HEK293 (cell line): ENCODE results near the gene GOLT1B.

Source experiments
- CTCF ChIA-PET: fragments of 350-600 bp; formaldehyde crosslinking; extraction: SDS; loops from one replicate; lab custom pipeline; 2021; ENCODE audit warnings: antibody characterized with exemption; lab: Yijun Ruan, JAX
- POLR2A ChIA-PET: fragments of 300-600 bp; formaldehyde crosslinking; extraction: SDS; loops from one replicate; lab custom pipeline; 2020; ENCODE audit warnings: antibody characterized with exemption, inconsistent platforms; lab: Yijun Ruan, JAX
- H3K27ac ChIP-seq: fragments of 200-500 bp; sonication (Bioruptor generic); 2 replicates; pipeline ENCODE4 v1.5.1; 2014; ENCODE audit warnings: low read depth, low read length, control low read depth, inconsistent platforms; ENCODE audit errors: extremely low read depth
- H3K36me3 ChIP-seq, 2 experiments: fragments of 200-500 bp in 1 of 2; sonication (Bioruptor generic) in 1 of 2; 1 replicate in 1 of 2; 2 replicates in 1 of 2; pipeline ENCODE4 v1.5.1; 2014 to 2017; ENCODE audit warnings: inconsistent platforms in 2 of 2, low read length in 2 of 2; ENCODE audit not compliant: control insufficient read depth in 2 of 2, insufficient read depth in 1 of 2
- H3K4me1 ChIP-seq: fragments of 200-500 bp; sonication (Bioruptor generic); 2 replicates; pipeline ENCODE4 v1.5.1; 2014; ENCODE audit warnings: mild to moderate bottlenecking, low read length, inconsistent platforms; ENCODE audit not compliant: control insufficient read depth, insufficient read depth
- H3K4me3 ChIP-seq: 2 replicates; pipeline ENCODE4 v1.5.1; 2011; ENCODE audit warnings: low read depth, mild to moderate bottlenecking, control low read depth, low read length, moderate library complexity
- H3K9me3 ChIP-seq: fragments of 200-500 bp; sonication (Bioruptor generic); 2 replicates; pipeline ENCODE4 v1.5.1; 2014; ENCODE audit warnings: low read depth, low read length, inconsistent platforms; ENCODE audit not compliant: control insufficient read depth, insufficient read depth
- GFI1B ChIP-seq: fragments of 450-650 bp; formaldehyde crosslinking; IDR thresholded peaks from 2 replicates; pipeline ENCODE4 v1.5.1; 2016; ENCODE audit warnings: missing biosample characterization, missing genetic modification characterization
- HOXA7 ChIP-seq: sonication (generic); formaldehyde crosslinking; IDR thresholded peaks from 2 replicates; pipeline ENCODE4 v1.8.1; 2022; ENCODE audit warnings: missing genetic modification reagents, borderline replicate concordance
- MZF1 ChIP-seq: fragments of 450-650 bp; formaldehyde crosslinking; IDR thresholded peaks from 2 replicates; pipeline ENCODE4 v1.5.1; 2017; ENCODE audit warnings: missing biosample characterization, missing genetic modification characterization, borderline replicate concordance
- ZBTB20 ChIP-seq: fragments of 450-650 bp; formaldehyde crosslinking; IDR thresholded peaks from 2 replicates; pipeline ENCODE4 v1.5.1; 2016; ENCODE audit warnings: missing biosample characterization, missing genetic modification characterization
- ZFP69B ChIP-seq: fragments of 450-650 bp; formaldehyde crosslinking; IDR thresholded peaks from 2 replicates; pipeline ENCODE4 v1.5.1; 2016; ENCODE audit warnings: missing biosample characterization, missing genetic modification characterization
- ZNF133 ChIP-seq: fragments of 450-650 bp; formaldehyde crosslinking; IDR thresholded peaks from 2 replicates; pipeline ENCODE4 v1.5.1; 2016; ENCODE audit warnings: missing biosample characterization, missing genetic modification characterization
- ZNF146 ChIP-seq: fragments of 450-650 bp; formaldehyde crosslinking; IDR thresholded peaks from 2 replicates; pipeline ENCODE4 v1.5.1; 2016; ENCODE audit warnings: missing biosample characterization, missing genetic modification characterization
- ZNF155 ChIP-seq: fragments of 450-650 bp; formaldehyde crosslinking; IDR thresholded peaks from 2 replicates; pipeline ENCODE4 v1.5.1; 2016; ENCODE audit warnings: missing biosample characterization, missing genetic modification characterization
- ZNF223 ChIP-seq: fragments of 450-650 bp; formaldehyde crosslinking; IDR thresholded peaks from 2 replicates; pipeline ENCODE4 v1.5.1; 2016; ENCODE audit warnings: missing biosample characterization, missing genetic modification characterization
- ZNF248 ChIP-seq: fragments of 450-650 bp; formaldehyde crosslinking; IDR thresholded peaks from 2 replicates; pipeline ENCODE4 v1.5.1; 2017; ENCODE audit warnings: missing biosample characterization, missing genetic modification characterization
- ZNF335 ChIP-seq: fragments of 450-650 bp; formaldehyde crosslinking; conservative IDR thresholded peaks from 2 replicates; pipeline ENCODE4 v1.5.1; 2016; ENCODE audit warnings: missing biosample characterization, missing genetic modification characterization
- ZNF501 ChIP-seq: fragments of 450-650 bp; formaldehyde crosslinking; IDR thresholded peaks from 2 replicates; pipeline ENCODE4 v1.5.1; 2016; ENCODE audit warnings: missing biosample characterization, missing genetic modification characterization
- ZNF558 ChIP-seq: fragments of 450-650 bp; formaldehyde crosslinking; IDR thresholded peaks from 2 replicates; pipeline ENCODE4 v1.5.1; 2016; ENCODE audit warnings: missing biosample characterization, missing genetic modification characterization
- ZNF560 ChIP-seq: fragments of 450-650 bp; formaldehyde crosslinking; IDR thresholded peaks from 2 replicates; pipeline ENCODE4 v1.5.1; 2017; ENCODE audit warnings: missing biosample characterization, missing genetic modification characterization, borderline replicate concordance
- ZNF571 ChIP-seq: fragments of 450-650 bp; formaldehyde crosslinking; IDR thresholded peaks from 2 replicates; pipeline ENCODE4 v1.5.0; 2017; ENCODE audit warnings: missing biosample characterization, missing genetic modification characterization
- ZNF664 ChIP-seq: fragments of 450-650 bp; formaldehyde crosslinking; IDR thresholded peaks from 2 replicates; pipeline ENCODE4 v1.5.1; 2016; ENCODE audit warnings: missing biosample characterization, missing genetic modification characterization
- ZNF843 ChIP-seq: fragments of 450-650 bp; formaldehyde crosslinking; IDR thresholded peaks from 2 replicates; pipeline ENCODE4 v1.5.1; 2016; ENCODE audit warnings: missing biosample characterization, missing genetic modification characterization
- TF ChIP-seq, protein P1 (sequence below): fragments of 450-650 bp; formaldehyde crosslinking; IDR thresholded peaks from 2 replicates; pipeline ENCODE4 v1.5.1; 2017; ENCODE audit warnings: missing biosample characterization, missing genetic modification characterization
- TF ChIP-seq, protein P2 (sequence below): fragments of 450-650 bp; formaldehyde crosslinking; IDR thresholded peaks from 2 replicates; pipeline ENCODE4 v1.5.1; 2017; ENCODE audit warnings: missing biosample characterization, missing genetic modification characterization
- TF ChIP-seq, protein P3 (sequence below): fragments of 450-650 bp; formaldehyde crosslinking; IDR thresholded peaks from 2 replicates; pipeline ENCODE4 v1.5.1; 2016; ENCODE audit warnings: missing biosample characterization, missing genetic modification characterization, low read depth
- TF ChIP-seq, protein P4 (sequence below): fragments of 450-650 bp; formaldehyde crosslinking; IDR thresholded peaks from 2 replicates; pipeline ENCODE4 v1.5.1; 2016; ENCODE audit warnings: missing biosample characterization, missing genetic modification characterization, borderline replicate concordance
- TF ChIP-seq, protein P5 (sequence below): fragments of 450-650 bp; formaldehyde crosslinking; IDR thresholded peaks from 2 replicates; pipeline ENCODE4 v1.5.1; 2016; ENCODE audit warnings: missing biosample characterization, missing genetic modification characterization

Gene GOLT1B

DNA sequence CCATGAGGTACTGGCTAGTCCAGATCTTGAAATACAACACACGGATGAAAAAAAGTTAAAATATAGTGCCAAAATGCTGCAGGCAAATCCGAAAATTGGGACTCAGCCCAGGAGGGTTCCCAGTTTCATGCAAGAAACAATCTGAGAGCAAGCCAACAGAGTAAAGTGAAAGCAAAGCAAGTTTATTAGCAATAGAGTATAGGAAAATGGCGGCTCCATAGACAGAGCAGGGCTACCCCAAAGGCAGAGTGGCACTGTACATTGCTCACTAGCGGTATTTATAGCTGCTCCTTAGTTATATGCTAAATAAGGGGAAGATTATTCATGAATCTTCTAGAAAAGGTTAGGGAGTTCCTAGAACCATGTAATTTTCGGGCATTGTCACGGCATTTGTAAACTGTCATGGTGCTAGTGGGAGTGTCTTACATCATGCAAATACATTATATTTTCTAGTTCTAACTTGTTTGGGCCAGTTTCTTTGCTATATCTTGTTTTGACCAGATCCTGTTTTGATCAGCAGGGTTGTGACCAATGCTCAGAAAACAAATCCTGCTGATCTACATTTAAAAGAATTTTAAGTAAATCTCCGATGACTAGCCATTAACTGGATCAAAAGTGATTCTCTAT is 29.3 kb upstream of the GOLT1B start:
- CTCF ChIA-PET: no interaction called here

DNA sequence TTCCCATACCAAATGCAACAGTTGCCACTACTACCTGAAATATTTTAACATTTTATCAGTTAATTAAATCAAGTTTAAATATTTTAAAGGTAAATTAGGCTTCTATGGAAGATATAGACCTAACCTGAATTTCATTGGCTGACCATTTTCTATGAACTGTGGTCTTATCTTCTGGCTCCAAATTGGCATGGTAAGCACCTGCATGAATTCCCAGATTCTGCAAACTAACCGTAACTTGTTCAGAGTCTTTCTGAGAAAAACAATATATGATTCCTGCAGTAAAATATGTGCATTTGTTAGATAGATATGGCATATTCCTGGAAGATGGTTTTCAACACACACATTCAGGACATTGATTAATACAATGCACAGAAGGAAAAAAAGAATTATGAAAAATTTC is 26.0 kb upstream of the GOLT1B start:
- Histone ChIP-seq H3K27ac (no peak overlapping the region), H3K4me3 (no peak overlapping the region), H3K4me1 (no peaks in the 10 kb centered on the region), H3K9me3 (no peaks in the 10 kb centered on the region), H3K36me3 (peaks cover 33 to 81% of the 10 kb centered on the region in 2 experiments)
- ChIA-PET CTCF (interaction anchor here (0.9 kb wide), 1 partner anchor 14 kb away, joined by 4 read pairs; no protein-coding TSS in a partner anchor), POLR2A (no interaction called here)
- TF ChIP-seq ZNF664 (tag by site-specific recombination) (no peak), ZNF501 (tag by site-specific recombination) (no peak), ZBTB20 (tag by site-specific recombination) (no peak), ZNF558 (tag by site-specific recombination) (no peak), GFI1B (tag by site-specific recombination) (no peak), ZFP69B (tag by site-specific recombination) (no peak)
- TF ChIP-seq, protein P1, sequence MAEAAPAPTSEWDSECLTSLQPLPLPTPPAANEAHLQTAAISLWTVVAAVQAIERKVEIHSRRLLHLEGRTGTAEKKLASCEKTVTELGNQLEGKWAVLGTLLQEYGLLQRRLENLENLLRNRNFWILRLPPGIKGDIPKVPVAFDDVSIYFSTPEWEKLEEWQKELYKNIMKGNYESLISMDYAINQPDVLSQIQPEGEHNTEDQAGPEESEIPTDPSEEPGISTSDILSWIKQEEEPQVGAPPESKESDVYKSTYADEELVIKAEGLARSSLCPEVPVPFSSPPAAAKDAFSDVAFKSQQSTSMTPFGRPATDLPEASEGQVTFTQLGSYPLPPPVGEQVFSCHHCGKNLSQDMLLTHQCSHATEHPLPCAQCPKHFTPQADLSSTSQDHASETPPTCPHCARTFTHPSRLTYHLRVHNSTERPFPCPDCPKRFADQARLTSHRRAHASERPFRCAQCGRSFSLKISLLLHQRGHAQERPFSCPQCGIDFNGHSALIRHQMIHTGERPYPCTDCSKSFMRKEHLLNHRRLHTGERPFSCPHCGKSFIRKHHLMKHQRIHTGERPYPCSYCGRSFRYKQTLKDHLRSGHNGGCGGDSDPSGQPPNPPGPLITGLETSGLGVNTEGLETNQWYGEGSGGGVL: no peak
- TF ChIP-seq, protein P2, sequence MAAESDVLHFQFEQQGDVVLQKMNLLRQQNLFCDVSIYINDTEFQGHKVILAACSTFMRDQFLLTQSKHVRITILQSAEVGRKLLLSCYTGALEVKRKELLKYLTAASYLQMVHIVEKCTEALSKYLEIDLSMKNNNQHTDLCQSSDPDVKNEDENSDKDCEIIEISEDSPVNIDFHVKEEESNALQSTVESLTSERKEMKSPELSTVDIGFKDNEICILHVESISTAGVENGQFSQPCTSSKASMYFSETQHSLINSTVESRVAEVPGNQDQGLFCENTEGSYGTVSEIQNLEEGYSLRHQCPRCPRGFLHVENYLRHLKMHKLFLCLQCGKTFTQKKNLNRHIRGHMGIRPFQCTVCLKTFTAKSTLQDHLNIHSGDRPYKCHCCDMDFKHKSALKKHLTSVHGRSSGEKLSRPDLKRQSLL (tag by site-specific recombination): no peak
- TF ChIP-seq, protein P3, sequence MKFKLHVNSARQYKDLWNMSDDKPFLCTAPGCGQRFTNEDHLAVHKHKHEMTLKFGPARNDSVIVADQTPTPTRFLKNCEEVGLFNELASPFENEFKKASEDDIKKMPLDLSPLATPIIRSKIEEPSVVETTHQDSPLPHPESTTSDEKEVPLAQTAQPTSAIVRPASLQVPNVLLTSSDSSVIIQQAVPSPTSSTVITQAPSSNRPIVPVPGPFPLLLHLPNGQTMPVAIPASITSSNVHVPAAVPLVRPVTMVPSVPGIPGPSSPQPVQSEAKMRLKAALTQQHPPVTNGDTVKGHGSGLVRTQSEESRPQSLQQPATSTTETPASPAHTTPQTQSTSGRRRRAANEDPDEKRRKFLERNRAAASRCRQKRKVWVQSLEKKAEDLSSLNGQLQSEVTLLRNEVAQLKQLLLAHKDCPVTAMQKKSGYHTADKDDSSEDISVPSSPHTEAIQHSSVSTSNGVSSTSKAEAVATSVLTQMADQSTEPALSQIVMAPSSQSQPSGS (tag by site-specific recombination): no peak

More for the DNA sequence above, 29.3 kb upstream of the GOLT1B start:
- TF ChIP-seq ZNF335 (tag by site-specific recombination): no peak
- TF ChIP-seq, protein P4, sequence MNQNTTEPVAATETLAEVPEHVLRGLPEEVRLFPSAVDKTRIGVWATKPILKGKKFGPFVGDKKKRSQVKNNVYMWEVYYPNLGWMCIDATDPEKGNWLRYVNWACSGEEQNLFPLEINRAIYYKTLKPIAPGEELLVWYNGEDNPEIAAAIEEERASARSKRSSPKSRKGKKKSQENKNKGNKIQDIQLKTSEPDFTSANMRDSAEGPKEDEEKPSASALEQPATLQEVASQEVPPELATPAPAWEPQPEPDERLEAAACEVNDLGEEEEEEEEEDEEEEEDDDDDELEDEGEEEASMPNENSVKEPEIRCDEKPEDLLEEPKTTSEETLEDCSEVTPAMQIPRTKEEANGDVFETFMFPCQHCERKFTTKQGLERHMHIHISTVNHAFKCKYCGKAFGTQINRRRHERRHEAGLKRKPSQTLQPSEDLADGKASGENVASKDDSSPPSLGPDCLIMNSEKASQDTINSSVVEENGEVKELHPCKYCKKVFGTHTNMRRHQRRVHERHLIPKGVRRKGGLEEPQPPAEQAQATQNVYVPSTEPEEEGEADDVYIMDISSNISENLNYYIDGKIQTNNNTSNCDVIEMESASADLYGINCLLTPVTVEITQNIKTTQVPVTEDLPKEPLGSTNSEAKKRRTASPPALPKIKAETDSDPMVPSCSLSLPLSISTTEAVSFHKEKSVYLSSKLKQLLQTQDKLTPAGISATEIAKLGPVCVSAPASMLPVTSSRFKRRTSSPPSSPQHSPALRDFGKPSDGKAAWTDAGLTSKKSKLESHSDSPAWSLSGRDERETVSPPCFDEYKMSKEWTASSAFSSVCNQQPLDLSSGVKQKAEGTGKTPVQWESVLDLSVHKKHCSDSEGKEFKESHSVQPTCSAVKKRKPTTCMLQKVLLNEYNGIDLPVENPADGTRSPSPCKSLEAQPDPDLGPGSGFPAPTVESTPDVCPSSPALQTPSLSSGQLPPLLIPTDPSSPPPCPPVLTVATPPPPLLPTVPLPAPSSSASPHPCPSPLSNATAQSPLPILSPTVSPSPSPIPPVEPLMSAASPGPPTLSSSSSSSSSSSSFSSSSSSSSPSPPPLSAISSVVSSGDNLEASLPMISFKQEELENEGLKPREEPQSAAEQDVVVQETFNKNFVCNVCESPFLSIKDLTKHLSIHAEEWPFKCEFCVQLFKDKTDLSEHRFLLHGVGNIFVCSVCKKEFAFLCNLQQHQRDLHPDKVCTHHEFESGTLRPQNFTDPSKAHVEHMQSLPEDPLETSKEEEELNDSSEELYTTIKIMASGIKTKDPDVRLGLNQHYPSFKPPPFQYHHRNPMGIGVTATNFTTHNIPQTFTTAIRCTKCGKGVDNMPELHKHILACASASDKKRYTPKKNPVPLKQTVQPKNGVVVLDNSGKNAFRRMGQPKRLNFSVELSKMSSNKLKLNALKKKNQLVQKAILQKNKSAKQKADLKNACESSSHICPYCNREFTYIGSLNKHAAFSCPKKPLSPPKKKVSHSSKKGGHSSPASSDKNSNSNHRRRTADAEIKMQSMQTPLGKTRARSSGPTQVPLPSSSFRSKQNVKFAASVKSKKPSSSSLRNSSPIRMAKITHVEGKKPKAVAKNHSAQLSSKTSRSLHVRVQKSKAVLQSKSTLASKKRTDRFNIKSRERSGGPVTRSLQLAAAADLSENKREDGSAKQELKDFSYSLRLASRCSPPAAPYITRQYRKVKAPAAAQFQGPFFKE: no peak
- TF ChIP-seq ZNF155 (tag by site-specific recombination): no peak
- no peak for TF ChIP-seq HOXA7 (CRISPR knock-in tag)
- TF ChIP-seq, protein P5, sequence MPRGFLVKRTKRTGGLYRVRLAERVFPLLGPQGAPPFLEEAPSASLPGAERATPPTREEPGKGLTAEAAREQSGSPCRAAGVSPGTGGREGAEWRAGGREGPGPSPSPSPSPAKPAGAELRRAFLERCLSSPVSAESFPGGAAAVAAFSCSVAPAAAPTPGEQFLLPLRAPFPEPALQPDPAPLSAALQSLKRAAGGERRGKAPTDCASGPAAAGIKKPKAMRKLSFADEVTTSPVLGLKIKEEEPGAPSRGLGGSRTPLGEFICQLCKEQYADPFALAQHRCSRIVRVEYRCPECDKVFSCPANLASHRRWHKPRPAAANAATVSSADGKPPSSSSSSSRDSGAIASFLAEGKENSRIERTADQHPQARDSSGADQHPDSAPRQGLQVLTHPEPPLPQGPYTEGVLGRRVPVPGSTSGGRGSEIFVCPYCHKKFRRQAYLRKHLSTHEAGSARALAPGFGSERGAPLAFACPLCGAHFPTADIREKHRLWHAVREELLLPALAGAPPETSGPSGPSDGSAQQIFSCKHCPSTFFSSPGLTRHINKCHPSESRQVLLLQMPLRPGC: no peak
- no peak for TF ChIP-seq ZNF146 (tag by site-specific recombination)
- TF ChIP-seq ZNF248 (tag by site-specific recombination): no peak
- no peak for TF ChIP-seq ZNF560 (tag by site-specific recombination)
- TF ChIP-seq, protein P2 (tag by site-specific recombination): no peak
- TF ChIP-seq ZNF133: no peak
- no peak for TF ChIP-seq ZNF223 (tag by site-specific recombination)
- no peak for TF ChIP-seq ZNF843
- TF ChIP-seq MZF1 (tag by site-specific recombination): no peak
- TF ChIP-seq ZNF571 (tag by site-specific recombination): no peak
- Histone ChIP-seq H3K27ac (no peak overlapping the region), H3K4me1 (no peaks in the 10 kb centered on the region), H3K4me3 (no peak overlapping the region), H3K36me3 (peaks cover 29 to 60% of the 10 kb centered on the region in 2 experiments; a peak in 2 of 3 replicates), H3K9me3 (no peaks in the 10 kb centered on the region)
- POLR2A ChIA-PET: no interaction called here
